SK-N-SH treated with all-trans-retinoic acid at 6 μM for 48 hours (cell line): ENCODE results near the gene RFC5.
"Not testable (repeated sequence)": the region's sequence is repeated elsewhere in the genome, so short reads cannot be mapped to it uniquely, and the experiment has no call there.

Experiments used
- ATAC-seq: fragments of 200-7000 bp; cut with Tn5 transposase; 3 replicates; pipeline ENCODE4 v1.9.1; 2020; ENCODE audit warnings: mild to moderate bottlenecking, moderate library complexity
- ARNTL ChIP-seq: fragments of 450-650 bp; formaldehyde crosslinking; IDR thresholded peaks from 2 replicates; pipeline ENCODE4 v1.5.0; 2020; ENCODE audit warnings: low read depth, mild to moderate bottlenecking, moderate library complexity, borderline replicate concordance
- CSDC2 ChIP-seq: fragments of 250-450 bp; sonication (Bioruptor Pico); IDR thresholded peaks from 2 replicates; pipeline ENCODE4 v1.5.0; 2020; ENCODE audit warnings: mild to moderate bottlenecking, moderate library complexity
- GLIS3 ChIP-seq: fragments of 250-450 bp; sonication (Bioruptor Pico); IDR thresholded peaks from 2 replicates; pipeline ENCODE4 v1.5.0; 2020; ENCODE audit warnings: mild to moderate bottlenecking, moderate library complexity
- ISL1 ChIP-seq: fragments of 250-450 bp; sonication (Bioruptor Pico); IDR thresholded peaks from 2 replicates; pipeline ENCODE4 v2.1.2; 2022; ENCODE audit warnings: mild to moderate bottlenecking, moderate library complexity
- OSR1 ChIP-seq: fragments of 250-450 bp; sonication (Bioruptor Pico); IDR thresholded peaks from 2 replicates; pipeline ENCODE4 v1.8.0; 2022; ENCODE audit warnings: moderate library complexity, mild to moderate bottlenecking, inconsistent platforms
- RARB ChIP-seq: fragments of 250-450 bp; sonication (Bioruptor Pico); IDR thresholded peaks from 2 replicates; pipeline ENCODE4 v1.8.0; 2021; ENCODE audit warnings: mild to moderate bottlenecking, moderate library complexity
- SNAI2 ChIP-seq: fragments of 250-450 bp; sonication (Bioruptor Pico); IDR thresholded peaks from 2 replicates; pipeline ENCODE4 v1.5.0; 2020; ENCODE audit warnings: mild to moderate bottlenecking, moderate library complexity
- TCF4 ChIP-seq: fragments of 250-450 bp; sonication (Bioruptor Pico); IDR thresholded peaks from 2 replicates; pipeline ENCODE4 v1.8.0; 2021; ENCODE audit warnings: mild to moderate bottlenecking, moderate library complexity, borderline replicate concordance
- TOX ChIP-seq: fragments of 250-450 bp; sonication (Bioruptor Pico); IDR thresholded peaks from 2 replicates; pipeline ENCODE4 v1.8.0; 2021; ENCODE audit warnings: mild to moderate bottlenecking, moderate library complexity, borderline replicate concordance
- ZC3H10 ChIP-seq: fragments of 250-450 bp; sonication (Bioruptor Pico); IDR thresholded peaks from 2 replicates; pipeline ENCODE4 v1.5.1; 2021; ENCODE audit warnings: mild to moderate bottlenecking, moderate library complexity
- ZFP3 ChIP-seq: fragments of 250-450 bp; sonication (Bioruptor Pico); IDR thresholded peaks from 2 replicates; pipeline ENCODE4 v1.5.0; 2020; ENCODE audit warnings: mild to moderate bottlenecking, moderate library complexity
- ZFP30 ChIP-seq: fragments of 450-650 bp; formaldehyde crosslinking; IDR thresholded peaks from 2 replicates; pipeline ENCODE4 v1.5.0; 2022; ENCODE audit warnings: mild to moderate bottlenecking, moderate library complexity
- ZNF8 ChIP-seq: fragments of 450-650 bp; formaldehyde crosslinking; IDR thresholded peaks from 2 replicates; pipeline ENCODE4 v1.5.0; 2020; ENCODE audit warnings: mild to moderate bottlenecking, moderate library complexity
- TF ChIP-seq, protein P1 (sequence below): fragments of 250-450 bp; sonication (Bioruptor Pico); IDR thresholded peaks from 2 replicates; pipeline ENCODE4 v1.8.0; 2020; ENCODE audit warnings: mild to moderate bottlenecking, moderate library complexity, borderline replicate concordance
- TF ChIP-seq, protein P2 (sequence below): fragments of 250-450 bp; sonication (Bioruptor Pico); IDR thresholded peaks from 2 replicates; pipeline ENCODE4 v1.8.0; 2021; ENCODE audit warnings: low read depth, mild to moderate bottlenecking, moderate library complexity, borderline replicate concordance
- TF ChIP-seq, protein P3 (sequence below): fragments of 250-450 bp; sonication (Bioruptor Pico); IDR thresholded peaks from 2 replicates; pipeline ENCODE4 v1.5.1; 2020; ENCODE audit warnings: low read depth, mild to moderate bottlenecking, moderate library complexity
- TF ChIP-seq, protein P4 (sequence below): fragments of 250-450 bp; sonication (Bioruptor Pico); IDR thresholded peaks from 2 replicates; pipeline ENCODE4 v1.5.1; 2021; ENCODE audit warnings: mild to moderate bottlenecking, moderate library complexity

The RFC5 gene

DNA sequence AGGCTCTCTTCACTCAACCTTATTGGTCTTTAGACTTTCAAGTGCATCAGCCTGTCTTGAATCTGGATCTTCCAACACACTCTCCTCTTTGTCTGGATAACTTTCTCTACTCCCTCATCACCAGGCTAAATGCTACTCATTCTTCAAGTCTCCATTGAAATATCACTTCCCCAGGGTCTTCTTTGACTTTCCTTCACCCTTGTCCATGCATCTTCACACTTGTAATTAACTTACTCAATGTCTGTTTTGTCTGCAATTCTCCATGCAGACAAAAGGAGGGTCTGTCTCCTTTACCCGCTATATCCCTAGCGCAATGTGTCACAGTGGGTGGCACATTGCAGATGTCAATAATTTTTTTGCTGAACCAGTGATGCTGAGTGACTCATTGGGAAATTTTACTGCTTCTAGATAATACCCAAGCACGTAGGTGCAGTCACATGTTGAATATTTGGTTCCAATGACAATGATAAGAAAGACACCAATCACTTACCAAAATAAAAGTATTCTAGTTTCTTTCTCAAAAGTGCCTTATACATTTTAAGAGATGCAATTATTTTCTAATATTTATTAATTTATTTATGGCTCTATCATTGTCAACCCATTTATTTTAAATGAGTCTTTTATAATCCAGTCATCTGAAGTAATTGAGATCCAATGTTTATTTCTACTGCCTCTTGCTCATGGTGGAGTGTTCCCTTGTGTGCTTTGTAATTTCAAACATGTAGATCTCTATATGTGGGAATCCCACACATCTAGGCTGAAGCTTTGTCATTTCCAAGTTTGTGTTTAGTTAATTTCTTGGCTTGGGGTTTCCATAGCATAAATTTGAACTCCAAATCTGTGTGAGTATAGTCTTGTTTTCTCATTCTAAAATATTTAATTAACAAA lies 21.7 kb upstream of the RFC5 start (continued):
- TF ChIP-seq, protein P1, sequence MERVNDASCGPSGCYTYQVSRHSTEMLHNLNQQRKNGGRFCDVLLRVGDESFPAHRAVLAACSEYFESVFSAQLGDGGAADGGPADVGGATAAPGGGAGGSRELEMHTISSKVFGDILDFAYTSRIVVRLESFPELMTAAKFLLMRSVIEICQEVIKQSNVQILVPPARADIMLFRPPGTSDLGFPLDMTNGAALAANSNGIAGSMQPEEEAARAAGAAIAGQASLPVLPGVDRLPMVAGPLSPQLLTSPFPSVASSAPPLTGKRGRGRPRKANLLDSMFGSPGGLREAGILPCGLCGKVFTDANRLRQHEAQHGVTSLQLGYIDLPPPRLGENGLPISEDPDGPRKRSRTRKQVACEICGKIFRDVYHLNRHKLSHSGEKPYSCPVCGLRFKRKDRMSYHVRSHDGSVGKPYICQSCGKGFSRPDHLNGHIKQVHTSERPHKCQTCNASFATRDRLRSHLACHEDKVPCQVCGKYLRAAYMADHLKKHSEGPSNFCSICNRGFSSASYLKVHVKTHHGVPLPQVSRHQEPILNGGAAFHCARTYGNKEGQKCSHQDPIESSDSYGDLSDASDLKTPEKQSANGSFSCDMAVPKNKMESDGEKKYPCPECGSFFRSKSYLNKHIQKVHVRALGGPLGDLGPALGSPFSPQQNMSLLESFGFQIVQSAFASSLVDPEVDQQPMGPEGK (CRISPR knock-in tag) = no peak
- TF ChIP-seq OSR1 (CRISPR knock-in tag) = no peak

DNA sequence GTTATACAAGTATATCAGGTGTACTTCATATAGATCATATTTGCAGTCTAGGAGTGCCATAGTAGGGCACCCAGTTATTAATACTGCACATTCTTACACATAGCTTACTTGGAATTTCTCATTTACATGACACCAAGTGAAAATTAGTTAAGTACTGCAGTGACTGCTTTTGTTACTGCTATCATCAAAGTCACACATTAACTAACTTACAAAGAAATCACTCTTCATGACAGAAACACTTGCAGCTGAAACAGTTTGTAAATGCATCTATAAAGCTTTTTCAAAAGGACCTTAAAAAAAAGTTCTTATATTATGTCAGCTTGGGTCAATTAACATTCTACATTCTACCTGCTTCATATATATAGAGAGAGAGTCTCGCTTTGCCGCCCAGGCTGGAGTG lies 17.8 kb upstream of the RFC5 start:
- no peak for ATAC-seq
- no peak for TF ChIP-seq ZNF8 (CRISPR knock-in tag)
- TF ChIP-seq, protein P2, sequence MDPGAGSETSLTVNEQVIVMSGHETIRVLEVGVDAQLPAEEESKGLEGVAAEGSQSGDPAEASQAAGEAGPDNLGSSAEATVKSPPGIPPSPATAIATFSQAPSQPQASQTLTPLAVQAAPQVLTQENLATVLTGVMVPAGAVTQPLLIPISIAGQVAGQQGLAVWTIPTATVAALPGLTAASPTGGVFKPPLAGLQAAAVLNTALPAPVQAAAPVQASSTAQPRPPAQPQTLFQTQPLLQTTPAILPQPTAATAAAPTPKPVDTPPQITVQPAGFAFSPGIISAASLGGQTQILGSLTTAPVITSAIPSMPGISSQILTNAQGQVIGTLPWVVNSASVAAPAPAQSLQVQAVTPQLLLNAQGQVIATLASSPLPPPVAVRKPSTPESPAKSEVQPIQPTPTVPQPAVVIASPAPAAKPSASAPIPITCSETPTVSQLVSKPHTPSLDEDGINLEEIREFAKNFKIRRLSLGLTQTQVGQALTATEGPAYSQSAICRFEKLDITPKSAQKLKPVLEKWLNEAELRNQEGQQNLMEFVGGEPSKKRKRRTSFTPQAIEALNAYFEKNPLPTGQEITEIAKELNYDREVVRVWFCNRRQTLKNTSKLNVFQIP (CRISPR knock-in tag) = no peak
- no peak for TF ChIP-seq ZFP3
- no peak for TF ChIP-seq OSR1 (CRISPR knock-in tag)
- no peak for TF ChIP-seq TCF4 (CRISPR knock-in tag)
- TF ChIP-seq GLIS3 = no peak
- no peak for TF ChIP-seq CSDC2
- TF ChIP-seq, protein P1 (CRISPR knock-in tag) = no peak
- no peak for TF ChIP-seq SNAI2 (CRISPR knock-in tag)
- TF ChIP-seq ZFP30 (CRISPR knock-in tag) = no peak
- TF ChIP-seq, protein P3, sequence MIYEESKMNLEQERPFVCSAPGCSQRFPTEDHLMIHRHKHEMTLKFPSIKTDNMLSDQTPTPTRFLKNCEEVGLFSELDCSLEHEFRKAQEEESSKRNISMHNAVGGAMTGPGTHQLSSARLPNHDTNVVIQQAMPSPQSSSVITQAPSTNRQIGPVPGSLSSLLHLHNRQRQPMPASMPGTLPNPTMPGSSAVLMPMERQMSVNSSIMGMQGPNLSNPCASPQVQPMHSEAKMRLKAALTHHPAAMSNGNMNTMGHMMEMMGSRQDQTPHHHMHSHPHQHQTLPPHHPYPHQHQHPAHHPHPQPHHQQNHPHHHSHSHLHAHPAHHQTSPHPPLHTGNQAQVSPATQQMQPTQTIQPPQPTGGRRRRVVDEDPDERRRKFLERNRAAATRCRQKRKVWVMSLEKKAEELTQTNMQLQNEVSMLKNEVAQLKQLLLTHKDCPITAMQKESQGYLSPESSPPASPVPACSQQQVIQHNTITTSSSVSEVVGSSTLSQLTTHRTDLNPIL = no peak
- TF ChIP-seq RARB = no peak
- TF ChIP-seq ZC3H10 (CRISPR knock-in tag) = no peak
- no peak for TF ChIP-seq ARNTL (CRISPR knock-in tag)
- TF ChIP-seq, protein P4, sequence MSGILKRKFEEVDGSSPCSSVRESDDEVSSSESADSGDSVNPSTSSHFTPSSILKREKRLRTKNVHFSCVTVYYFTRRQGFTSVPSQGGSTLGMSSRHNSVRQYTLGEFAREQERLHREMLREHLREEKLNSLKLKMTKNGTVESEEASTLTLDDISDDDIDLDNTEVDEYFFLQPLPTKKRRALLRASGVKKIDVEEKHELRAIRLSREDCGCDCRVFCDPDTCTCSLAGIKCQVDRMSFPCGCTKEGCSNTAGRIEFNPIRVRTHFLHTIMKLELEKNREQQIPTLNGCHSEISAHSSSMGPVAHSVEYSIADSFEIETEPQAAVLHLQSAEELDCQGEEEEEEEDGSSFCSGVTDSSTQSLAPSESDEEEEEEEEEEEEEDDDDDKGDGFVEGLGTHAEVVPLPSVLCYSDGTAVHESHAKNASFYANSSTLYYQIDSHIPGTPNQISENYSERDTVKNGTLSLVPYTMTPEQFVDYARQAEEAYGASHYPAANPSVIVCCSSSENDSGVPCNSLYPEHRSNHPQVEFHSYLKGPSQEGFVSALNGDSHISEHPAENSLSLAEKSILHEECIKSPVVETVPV (CRISPR knock-in tag) = no peak
- TF ChIP-seq ISL1 (CRISPR knock-in tag) = no peak

DNA sequence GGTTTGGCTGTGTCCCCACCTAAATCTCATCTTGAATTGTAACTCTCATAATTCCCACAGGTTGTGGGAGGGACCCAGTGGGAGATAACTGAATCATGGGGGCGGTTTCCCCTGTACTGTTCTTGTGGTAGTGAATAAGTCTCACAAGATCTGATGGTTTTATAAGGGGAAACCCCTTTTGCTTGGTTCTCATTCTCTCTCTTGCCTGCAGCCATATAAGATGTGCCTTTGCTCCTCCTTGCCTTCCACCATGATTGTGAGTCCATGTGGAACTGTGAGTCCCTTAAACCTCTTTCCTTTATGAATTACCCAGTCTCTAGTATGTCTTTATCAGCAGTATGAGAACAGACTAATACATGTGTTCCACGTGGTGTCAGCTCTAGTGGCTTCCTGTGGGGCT lies 16.7 kb upstream of the RFC5 start:
- ATAC-seq = not testable (repeated sequence)

DNA sequence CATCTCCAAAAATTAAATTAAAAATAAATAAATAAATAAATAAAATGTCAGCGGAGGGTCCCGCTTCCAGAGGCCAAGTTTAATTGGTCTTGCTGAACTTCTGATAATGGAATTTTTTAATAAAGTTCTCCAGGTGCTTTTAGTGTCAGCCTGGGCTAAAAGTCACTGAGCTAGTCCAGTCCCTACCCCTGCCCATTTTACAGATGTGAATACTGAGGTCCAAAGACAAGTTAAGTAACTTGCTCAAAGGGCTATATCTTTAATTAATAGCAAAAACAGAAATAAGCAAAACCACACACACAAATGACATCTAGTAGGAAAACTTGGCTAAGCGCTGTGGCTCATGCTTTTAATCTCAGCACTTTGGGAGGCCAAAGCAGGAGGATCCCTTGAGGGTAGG lies 5.6 kb upstream of the RFC5 start:
- no peak for TF ChIP-seq CSDC2
- no peak for ATAC-seq

DNA sequence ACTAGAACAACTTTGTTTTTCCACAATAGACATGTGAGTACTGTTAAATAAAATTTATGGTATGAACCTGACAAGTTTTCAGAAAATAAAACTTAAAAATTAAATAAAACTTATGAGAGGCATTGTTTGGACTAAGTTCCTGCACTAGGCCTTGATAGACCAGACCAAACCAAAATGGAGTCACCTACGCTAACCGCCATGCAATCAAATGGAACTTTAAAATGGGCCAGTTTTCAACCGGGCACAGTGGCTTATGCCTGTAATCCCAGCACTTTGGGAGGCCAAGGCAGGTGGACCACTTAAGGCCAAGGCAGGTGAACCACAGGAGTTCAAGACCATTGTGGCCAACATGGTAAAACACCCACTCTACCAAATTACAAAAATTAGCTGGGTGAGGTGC lies 5.1 kb upstream of the RFC5 start:
- no peak for ATAC-seq
- TF ChIP-seq, protein P1 (CRISPR knock-in tag) = no peak
- TF ChIP-seq SNAI2 (CRISPR knock-in tag) = no peak
- no peak for TF ChIP-seq ZC3H10 (CRISPR knock-in tag)
- no peak for TF ChIP-seq TOX (CRISPR knock-in tag)
- no peak for TF ChIP-seq RARB
- TF ChIP-seq, protein P4 (CRISPR knock-in tag) = no peak
- TF ChIP-seq GLIS3 = no peak
- TF ChIP-seq ZFP30 (CRISPR knock-in tag) = no peak
- no peak for TF ChIP-seq ZNF8 (CRISPR knock-in tag)
